Glutamatergic neuron (in vitro differentiated cells): ENCODE data around the gene CAMK2B. TPM values are rescaled to one million over a fixed set of nuclear protein-coding genes. Genes with fewer than 3 reads are reported as not detected.
A peak's percentile ranks its signal among the peaks of the same experiment; 100 is the strongest.

Experiments used
- DNase-seq: peaks from one replicate; pipeline ENCODE4 v3.0.0; 2022
- H3K27ac Mint-ChIP-seq: one replicate; pipeline ENCODE4 v1.8.0; 2020; ENCODE audit warnings: mild to moderate bottlenecking, mixed read lengths, inconsistent platforms; ENCODE audit not compliant: unreplicated experiment
- H3K27me3 Mint-ChIP-seq: one replicate; pipeline ENCODE4 v1.8.0; 2020; ENCODE audit warnings: mild to moderate bottlenecking, moderate library complexity, mixed read lengths, inconsistent platforms; ENCODE audit not compliant: unreplicated experiment
- H3K36me3 Mint-ChIP-seq: one replicate; pipeline ENCODE4 v1.8.0; 2020; ENCODE audit warnings: mild to moderate bottlenecking, mixed read lengths, inconsistent platforms; ENCODE audit not compliant: unreplicated experiment
- H3K4me1 Mint-ChIP-seq: one replicate; pipeline ENCODE4 v1.8.0; 2020; ENCODE audit warnings: mild to moderate bottlenecking, low read depth, mixed read lengths, inconsistent platforms; ENCODE audit not compliant: unreplicated experiment
- H3K4me3 Mint-ChIP-seq: one replicate; pipeline ENCODE4 v1.8.0; 2020; ENCODE audit warnings: mild to moderate bottlenecking, mixed read lengths, inconsistent platforms; ENCODE audit not compliant: unreplicated experiment
- H3K9me3 Mint-ChIP-seq: one replicate; pipeline ENCODE4 v1.8.0; 2020; ENCODE audit warnings: mild to moderate bottlenecking, moderate library complexity, mixed read lengths, inconsistent platforms; ENCODE audit not compliant: unreplicated experiment
- total RNA-seq: library from RNA; stranded (reverse); fragmentation: NEBNext Ultra II Directional; extraction: Animal tissue kit (Norgen Biotek cat#: 25700); gene quantifications from one replicate; pipeline ENCODE4 v1.2.1, GENCODE V29; 2021; ENCODE audit not compliant: unreplicated experiment
- TF ChIP-seq, protein P1 (sequence below): fragments of 200-600 bp; sonication (generic); IDR thresholded peaks from one replicate; pipeline ENCODE4 v1.5.0; 2021; ENCODE audit not compliant: partially characterized antibody, unreplicated experiment

CAMK2B gene
- total RNA-seq, 1 donor from 2014 or later: 55.1 TPM

DNA sequence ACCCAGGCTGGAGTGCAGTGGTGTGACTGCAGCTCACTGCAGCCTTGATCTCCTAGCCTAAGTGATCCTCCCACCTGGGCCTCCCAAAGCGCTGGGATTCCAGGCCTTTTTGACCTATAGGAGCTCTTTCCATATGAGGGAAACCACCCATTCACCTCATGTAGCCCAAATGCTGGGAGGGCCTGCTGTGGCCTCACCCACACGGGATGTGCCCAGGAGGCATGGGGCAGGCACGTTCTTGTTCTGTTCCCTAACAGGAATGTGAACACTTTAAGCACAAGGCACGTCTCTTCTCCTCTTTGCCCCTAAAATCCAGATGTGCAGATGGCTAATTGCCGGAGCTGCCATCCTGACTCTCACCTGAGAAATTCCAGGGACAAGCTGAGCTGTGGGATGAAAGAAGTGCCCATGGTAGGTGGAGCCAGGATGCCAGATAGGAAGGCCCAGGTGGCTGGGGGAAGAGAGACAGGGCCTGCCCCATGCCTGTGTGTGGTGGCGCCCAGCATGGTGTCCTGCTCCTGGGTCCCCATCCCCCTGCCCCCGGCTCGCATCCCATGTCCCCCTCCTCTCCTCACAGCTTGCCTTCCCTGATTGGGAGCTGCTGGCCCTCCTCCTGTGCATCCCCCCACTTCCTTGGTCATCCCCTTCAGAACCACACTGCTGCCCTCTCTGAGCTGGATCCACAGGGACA lies 17.3 kb downstream of the CAMK2B start:
- Mint-ChIP-seq H3K27me3 (peaks cover 5% of the 10 kb centered on the region), H3K4me1 (peaks cover 3% of the 10 kb centered on the region), H3K27ac (no peak overlapping the region), H3K36me3 (no peaks in the 10 kb centered on the region), H3K9me3 (peaks cover 9% of the 10 kb centered on the region), H3K4me3 (no peak overlapping the region)
- TF ChIP-seq, protein P1, sequence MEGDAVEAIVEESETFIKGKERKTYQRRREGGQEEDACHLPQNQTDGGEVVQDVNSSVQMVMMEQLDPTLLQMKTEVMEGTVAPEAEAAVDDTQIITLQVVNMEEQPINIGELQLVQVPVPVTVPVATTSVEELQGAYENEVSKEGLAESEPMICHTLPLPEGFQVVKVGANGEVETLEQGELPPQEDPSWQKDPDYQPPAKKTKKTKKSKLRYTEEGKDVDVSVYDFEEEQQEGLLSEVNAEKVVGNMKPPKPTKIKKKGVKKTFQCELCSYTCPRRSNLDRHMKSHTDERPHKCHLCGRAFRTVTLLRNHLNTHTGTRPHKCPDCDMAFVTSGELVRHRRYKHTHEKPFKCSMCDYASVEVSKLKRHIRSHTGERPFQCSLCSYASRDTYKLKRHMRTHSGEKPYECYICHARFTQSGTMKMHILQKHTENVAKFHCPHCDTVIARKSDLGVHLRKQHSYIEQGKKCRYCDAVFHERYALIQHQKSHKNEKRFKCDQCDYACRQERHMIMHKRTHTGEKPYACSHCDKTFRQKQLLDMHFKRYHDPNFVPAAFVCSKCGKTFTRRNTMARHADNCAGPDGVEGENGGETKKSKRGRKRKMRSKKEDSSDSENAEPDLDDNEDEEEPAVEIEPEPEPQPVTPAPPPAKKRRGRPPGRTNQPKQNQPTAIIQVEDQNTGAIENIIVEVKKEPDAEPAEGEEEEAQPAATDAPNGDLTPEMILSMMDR: no peak
- DNase-seq: no peak

DNA sequence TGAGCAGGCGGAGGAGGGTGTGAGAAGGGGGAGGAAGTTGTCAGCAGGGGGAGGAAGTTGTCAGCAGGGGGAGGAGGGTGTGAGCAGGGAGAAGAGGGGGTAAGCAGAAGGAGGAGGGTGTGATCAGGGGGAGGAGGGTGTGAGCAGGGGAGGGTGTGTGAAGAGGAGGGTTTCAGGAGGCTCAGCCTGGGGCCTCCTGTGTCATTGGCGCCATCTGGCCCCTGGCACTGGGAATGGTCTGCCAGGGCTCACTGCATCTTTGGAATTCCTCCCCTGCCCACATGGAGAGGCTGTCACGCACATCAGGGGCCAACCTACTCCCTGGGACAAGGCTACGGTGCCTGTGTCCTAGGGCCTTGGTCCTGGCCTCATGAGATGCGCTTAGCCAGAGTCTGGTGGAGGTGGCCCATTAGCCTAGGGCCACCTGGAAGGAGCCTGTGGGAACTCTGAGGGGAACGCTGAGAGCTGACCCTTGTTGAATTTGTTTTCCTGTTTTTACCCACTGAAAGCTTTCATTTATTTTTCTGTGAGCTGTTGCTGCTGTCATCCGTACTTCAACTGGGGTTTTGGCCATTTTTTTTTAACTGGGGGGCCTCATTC lies 18.0 kb downstream of the CAMK2B start:
- H3K4me3 Mint-ChIP-seq: no peak overlapping the region
- H3K27ac Mint-ChIP-seq: no peak overlapping the region
- peaks cover 1% of the 10 kb centered on the region for H3K4me1 Mint-ChIP-seq
- DNase-seq: no peak
- no peaks in the 10 kb centered on the region for H3K36me3 Mint-ChIP-seq
- TF ChIP-seq, protein P1: no peak
- peaks cover 5% of the 10 kb centered on the region for H3K27me3 Mint-ChIP-seq
- peaks cover 12% of the 10 kb centered on the region for H3K9me3 Mint-ChIP-seq

GRCh38 chr7:44306606-44307005 lies 18.8 kb downstream of the CAMK2B start:
- Mint-ChIP-seq H3K9me3 (peaks cover 12% of the 10 kb centered on the region), H3K4me1 (peaks cover 1% of the 10 kb centered on the region), H3K27me3 (peaks cover 5% of the 10 kb centered on the region), H3K36me3 (peaks cover 5% of the 10 kb centered on the region), H3K27ac (no peak overlapping the region), H3K4me3 (no peak overlapping the region)
- TF ChIP-seq, protein P1: no peak
- DNase-seq: no peak

- H3K4me3 Mint-ChIP-seq: no peak overlapping the region
- DNase-seq: no peak
- H3K27me3 Mint-ChIP-seq: peaks cover 2% of the 10 kb centered on the region
- H3K4me1 Mint-ChIP-seq: peaks cover 1% of the 10 kb centered on the region
- H3K27ac Mint-ChIP-seq: peak overlapping the region; percentile 17
- peaks cover 12% of the 10 kb centered on the region for H3K9me3 Mint-ChIP-seq
- TF ChIP-seq, protein P1: no peak
- peaks cover 5% of the 10 kb centered on the region for H3K36me3 Mint-ChIP-seq
These were observed 19.6 kb downstream of the CAMK2B start for GRCh38 chr7:44305564-44306507.
